IMR-90 (cell line): ENCODE data around the gene DOCK1.

Source experiments
- CEBPB ChIP-seq: IDR thresholded peaks from 2 replicates; pipeline ENCODE4 v1.6.1; 2012; ENCODE audit warnings: low read depth, low read length, improper control_type of control experiment
- CTCF ChIP-seq: conservative IDR thresholded peaks from 2 replicates; pipeline ENCODE4 v1.5.1; 2012; ENCODE audit warnings: mild to moderate bottlenecking, low read depth, low read length, improper control_type of control experiment
- ELK1 ChIP-seq: fragments of 150-350 bp; IDR thresholded peaks from 2 replicates; pipeline ENCODE4 v1.6.1; 2016; ENCODE audit warnings: low read depth, mild to moderate bottlenecking, low read length, moderate library complexity, borderline replicate concordance
- FOS ChIP-seq: fragments of 150-350 bp; IDR thresholded peaks from 2 replicates; pipeline ENCODE4 v1.6.1; 2016; ENCODE audit warnings: low read depth, low read length
- MXI1 ChIP-seq: IDR thresholded peaks from 2 replicates; pipeline ENCODE4 v1.6.1; 2012; ENCODE audit warnings: low read depth, mild to moderate bottlenecking, low read length, moderate library complexity, borderline replicate concordance
- POLR2A ChIP-seq: IDR thresholded peaks from 2 replicates; pipeline ENCODE4 v1.6.1; 2012; ENCODE audit warnings: mild to moderate bottlenecking, low read depth, low read length
- RFX5 ChIP-seq: IDR thresholded peaks from 2 replicates; pipeline ENCODE4 v1.8.0; 2012; ENCODE audit warnings: low read depth, mild to moderate bottlenecking, low read length, moderate library complexity
- SMC3 ChIP-seq: fragments of 150-350 bp; IDR thresholded peaks from 2 replicates; pipeline ENCODE4 v1.6.1; 2016; ENCODE audit warnings: low read depth, mild to moderate bottlenecking, antibody characterized with exemption, low read length, moderate library complexity
- USF2 ChIP-seq: fragments of 150-350 bp; IDR thresholded peaks from 2 replicates; pipeline ENCODE4 v1.6.1; 2017; ENCODE audit warnings: mild to moderate bottlenecking, antibody characterized with exemption, low read length, low read depth

DNA sequence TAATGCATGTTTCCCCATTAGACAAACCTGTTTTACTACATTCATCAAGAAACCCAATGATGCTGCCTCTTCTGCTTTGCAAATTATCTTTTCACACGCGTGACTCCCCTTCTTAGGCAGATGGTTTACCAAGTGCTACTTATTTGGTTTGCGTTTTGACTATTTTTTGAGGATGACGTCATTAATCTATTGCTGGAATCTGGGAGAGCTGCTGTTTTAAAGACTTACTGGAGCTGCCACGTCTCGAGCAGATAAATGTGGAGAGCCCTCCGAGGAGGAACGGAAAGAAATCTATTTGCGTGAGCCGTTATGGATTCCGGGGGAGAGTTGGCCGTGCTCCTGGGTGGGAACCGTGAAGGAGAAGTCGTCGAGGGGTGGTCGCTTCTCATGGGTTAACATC, 271.4 kb downstream of the DOCK1 start:
- TF ChIP-seq POLR2A (no peak), CTCF (no peak), CEBPB (no peak), USF2 (no peak), MXI1 (no peak), FOS (no peak), RFX5 (no peak), ELK1 (no peak), SMC3 (no peak)
